Neural progenitor cell (in vitro differentiated cells): ENCODE data around the gene HNRNPLL. TPM values are rescaled to one million over a fixed set of nuclear protein-coding genes. Genes with fewer than 3 reads are reported as not detected.

Experiments
- DNase-seq: peaks from one replicate; pipeline ENCODE4 v3.0.0-alpha.2; 2016; ENCODE audit warnings: low spot score
- H2AFZ ChIP-seq: fragments of 200-600 bp; sonication (generic); replicated peaks from 2 replicates; pipeline ENCODE4 v1.6.1; 2016; ENCODE audit warnings: antibody characterized with exemption
- H3F3A ChIP-seq: fragments of 200-600 bp; sonication (generic); 2 replicates; pipeline ENCODE4 v1.6.1; 2016; ENCODE audit warnings: antibody characterized with exemption, low read depth
- H3K27ac ChIP-seq: fragments of 200-600 bp; sonication (generic); 2 replicates; pipeline ENCODE4 v1.5.1; 2016; ENCODE audit warnings: mild to moderate bottlenecking
- H3K27me3 ChIP-seq: fragments of 200-600 bp; sonication (generic); 2 replicates; pipeline ENCODE4 v1.6.1; 2016; ENCODE audit warnings: mild to moderate bottlenecking, moderate library complexity
- H3K36me3 ChIP-seq: fragments of 200-600 bp; sonication (generic); 2 replicates; pipeline ENCODE4 v1.5.1; 2016
- H3K4me1 ChIP-seq: fragments of 200-600 bp; sonication (generic); 2 replicates; pipeline ENCODE4 v1.6.1; 2016; ENCODE audit warnings: mixed run types
- H3K4me2 ChIP-seq: fragments of 200-600 bp; sonication (generic); 2 replicates; pipeline ENCODE4 v1.6.1; 2016
- H3K4me3 ChIP-seq: fragments of 200-600 bp; sonication (generic); 2 replicates; pipeline ENCODE4 v1.5.1; 2016
- H3K79me2 ChIP-seq: fragments of 200-600 bp; sonication (generic); 2 replicates; pipeline ENCODE4 v1.6.1; 2016; ENCODE audit warnings: low read depth
- H3K9ac ChIP-seq: fragments of 200-600 bp; sonication (generic); 2 replicates; pipeline ENCODE4 v1.6.1; 2016
- H3K9me3 ChIP-seq: fragments of 200-600 bp; sonication (generic); 2 replicates; pipeline ENCODE4 v1.5.1; 2016; ENCODE audit warnings: low read depth
- H4K20me1 ChIP-seq: fragments of 200-600 bp; sonication (generic); 2 replicates; pipeline ENCODE4 v1.6.1; 2016; ENCODE audit warnings: low read depth
- H3K27ac Mint-ChIP-seq: 3 replicates; pipeline ENCODE4 v1.8.0; 2021; ENCODE audit warnings: mixed read lengths
- H3K27me3 Mint-ChIP-seq: 2 replicates; pipeline ENCODE4 v1.8.0; 2022; ENCODE audit warnings: low read depth, mild to moderate bottlenecking, inconsistent platforms, moderate library complexity, mixed read lengths; ENCODE audit not compliant: insufficient read depth
- H3K36me3 Mint-ChIP-seq: 3 replicates; pipeline ENCODE4 v1.8.0; 2021; ENCODE audit warnings: mixed read lengths
- H3K4me1 Mint-ChIP-seq: 3 replicates; pipeline ENCODE4 v1.8.0; 2021; ENCODE audit warnings: mixed read lengths
- H3K4me3 Mint-ChIP-seq: 3 replicates; pipeline ENCODE4 v1.8.0; 2021; ENCODE audit warnings: mild to moderate bottlenecking, moderate library complexity, mixed read lengths
- H3K9me3 Mint-ChIP-seq: 3 replicates; pipeline ENCODE4 v1.8.0; 2020; ENCODE audit warnings: mixed read lengths
- EZH2 ChIP-seq: fragments of 200-600 bp; sonication (generic); IDR thresholded peaks from 2 replicates; pipeline ENCODE4 v1.6.1; 2017; ENCODE audit warnings: antibody characterized with exemption, mild to moderate bottlenecking, moderate library complexity
- EZH2phosphoT487 ChIP-seq: fragments of 200-600 bp; sonication (generic); IDR thresholded peaks from 2 replicates; pipeline ENCODE4 v1.6.1; 2017; ENCODE audit warnings: antibody characterized with exemption
- total RNA-seq: library from RNA; depleted of rRNA; stranded (reverse); fragments of >200 nt; gene quantifications from 2 replicates; pipeline ENCODE4 v1.2.3, GENCODE V29; 2015; ENCODE audit warnings: low replicate concordance
- TF ChIP-seq, protein P1 (sequence below): fragments of 200-600 bp; sonication (generic); IDR thresholded peaks from 2 replicates; pipeline ENCODE4 v1.5.1; 2017; ENCODE audit warnings: antibody characterized with exemption, mild to moderate bottlenecking

Gene HNRNPLL
- total RNA-seq, 1 donor from 2014 or later: 109 TPM

DNA sequence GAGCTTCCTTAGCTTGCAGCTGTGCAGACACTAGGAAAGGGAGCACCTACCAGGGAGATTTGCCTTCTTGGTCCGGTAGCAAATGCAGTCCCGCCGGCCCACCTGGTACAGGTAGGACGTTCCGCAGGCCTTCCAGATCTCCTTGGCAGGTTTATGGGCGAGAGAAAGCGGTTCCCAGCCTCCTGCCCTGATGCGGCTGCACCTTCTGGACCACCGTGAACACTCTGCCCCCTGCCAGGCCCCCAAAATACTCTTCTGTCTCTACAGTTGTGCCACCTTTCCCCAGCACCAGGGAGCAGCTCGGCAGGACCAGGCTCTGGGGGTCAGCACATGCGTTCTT lies 67.4 kb downstream of the HNRNPLL start:
- H2AFZ ChIP-seq: peak overlapping the region; percentile 98
- no peak for DNase-seq
- peaks cover 20% of the 10 kb centered on the region for H3K27me3 ChIP-seq
- Mint-ChIP-seq H3K9me3 (no peaks in the 10 kb centered on the region), H3K27ac (no peak overlapping the region), H3K27me3 (peaks cover 3% of the 10 kb centered on the region), H3K4me3 (peak overlapping the region; percentile 66), H3K4me1 (peaks cover 2% of the 10 kb centered on the region), H3K36me3 (no peaks in the 10 kb centered on the region)
- H3K79me2 ChIP-seq: no peaks in the 10 kb centered on the region
- H3K9me3 ChIP-seq: no peaks in the 10 kb centered on the region
- H4K20me1 ChIP-seq: no peaks in the 10 kb centered on the region
- no peaks in the 10 kb centered on the region for H3K36me3 ChIP-seq
- no peak overlapping the region for H3K4me3 ChIP-seq
- H3K4me2 ChIP-seq: no peak overlapping the region
- H3K4me1 ChIP-seq: peaks cover 4% of the 10 kb centered on the region
- H3F3A ChIP-seq: peaks cover 8% of the 10 kb centered on the region
- H3K27ac ChIP-seq: no peak overlapping the region
- TF ChIP-seq EZH2phosphoT487 (no peak), EZH2 (no peak)
- TF ChIP-seq, protein P1, sequence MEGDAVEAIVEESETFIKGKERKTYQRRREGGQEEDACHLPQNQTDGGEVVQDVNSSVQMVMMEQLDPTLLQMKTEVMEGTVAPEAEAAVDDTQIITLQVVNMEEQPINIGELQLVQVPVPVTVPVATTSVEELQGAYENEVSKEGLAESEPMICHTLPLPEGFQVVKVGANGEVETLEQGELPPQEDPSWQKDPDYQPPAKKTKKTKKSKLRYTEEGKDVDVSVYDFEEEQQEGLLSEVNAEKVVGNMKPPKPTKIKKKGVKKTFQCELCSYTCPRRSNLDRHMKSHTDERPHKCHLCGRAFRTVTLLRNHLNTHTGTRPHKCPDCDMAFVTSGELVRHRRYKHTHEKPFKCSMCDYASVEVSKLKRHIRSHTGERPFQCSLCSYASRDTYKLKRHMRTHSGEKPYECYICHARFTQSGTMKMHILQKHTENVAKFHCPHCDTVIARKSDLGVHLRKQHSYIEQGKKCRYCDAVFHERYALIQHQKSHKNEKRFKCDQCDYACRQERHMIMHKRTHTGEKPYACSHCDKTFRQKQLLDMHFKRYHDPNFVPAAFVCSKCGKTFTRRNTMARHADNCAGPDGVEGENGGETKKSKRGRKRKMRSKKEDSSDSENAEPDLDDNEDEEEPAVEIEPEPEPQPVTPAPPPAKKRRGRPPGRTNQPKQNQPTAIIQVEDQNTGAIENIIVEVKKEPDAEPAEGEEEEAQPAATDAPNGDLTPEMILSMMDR: no peak
- H3K9ac ChIP-seq: no peak overlapping the region

GRCh38 chr2:38534746-38535403 lies 67.9 kb downstream of the HNRNPLL start:
- Mint-ChIP-seq H3K9me3 (no peaks in the 10 kb centered on the region), H3K27ac (no peak overlapping the region), H3K36me3 (no peaks in the 10 kb centered on the region), H3K4me3 (no peak overlapping the region), H3K27me3 (peaks cover 3% of the 10 kb centered on the region), H3K4me1 (peaks cover 2% of the 10 kb centered on the region)
- no peak overlapping the region for H2AFZ ChIP-seq
- H3K9ac ChIP-seq: no peak overlapping the region
- DNase-seq: no peak
- H3K4me2 ChIP-seq: no peak overlapping the region
- TF ChIP-seq EZH2 (no peak), EZH2phosphoT487 (no peak)
- TF ChIP-seq, protein P1: no peak
- H3K9me3 ChIP-seq: no peaks in the 10 kb centered on the region
- no peaks in the 10 kb centered on the region for H3K36me3 ChIP-seq
- H3F3A ChIP-seq: peaks cover 8% of the 10 kb centered on the region
- no peaks in the 10 kb centered on the region for H3K79me2 ChIP-seq
- no peak overlapping the region for H3K27ac ChIP-seq
- no peaks in the 10 kb centered on the region for H4K20me1 ChIP-seq
- peaks cover 4% of the 10 kb centered on the region for H3K4me1 ChIP-seq
- peaks cover 20% of the 10 kb centered on the region for H3K27me3 ChIP-seq
- H3K4me3 ChIP-seq: no peak overlapping the region

GRCh38 chr2:38533757-38534545 lies 68.8 kb downstream of the HNRNPLL start:
- Histone ChIP-seq H4K20me1 (no peaks in the 10 kb centered on the region), H2AFZ (no peak overlapping the region), H3K79me2 (no peaks in the 10 kb centered on the region), H3K9me3 (no peaks in the 10 kb centered on the region), H3K4me1 (peaks cover 4% of the 10 kb centered on the region), H3K4me3 (no peak overlapping the region), H3K27ac (no peak overlapping the region), H3K9ac (no peak overlapping the region), H3K4me2 (no peak overlapping the region), H3F3A (peaks cover 8% of the 10 kb centered on the region), H3K36me3 (no peaks in the 10 kb centered on the region), H3K27me3 (peaks cover 20% of the 10 kb centered on the region)
- Mint-ChIP-seq H3K27me3 (peaks cover 7% of the 10 kb centered on the region), H3K27ac (no peak overlapping the region), H3K4me1 (peaks cover 4% of the 10 kb centered on the region), H3K9me3 (no peaks in the 10 kb centered on the region), H3K4me3 (no peak overlapping the region), H3K36me3 (no peaks in the 10 kb centered on the region)
- no peak for DNase-seq
- no peak for TF ChIP-seq EZH2
- no peak for TF ChIP-seq EZH2phosphoT487
- TF ChIP-seq, protein P1: no peak
